K562 (cell line): ENCODE data around the gene SLC31A1. TPM values are rescaled to one million over a fixed set of nuclear protein-coding genes. Genes with fewer than 3 reads are reported as not detected.

Experiments
- HEY1 ChIP-seq: fragments of 250-450 bp; sonication (Bioruptor Pico); IDR thresholded peaks from 2 replicates; pipeline ENCODE4 v1.5.0; 2020; ENCODE audit warnings: mild to moderate bottlenecking, moderate library complexity, borderline replicate concordance
- IRF1 ChIP-seq: sonication (generic); formaldehyde crosslinking; IDR thresholded peaks from 2 replicates; pipeline ENCODE4 v1.8.0; 2022; ENCODE audit warnings: missing genetic modification reagents, mild to moderate bottlenecking, borderline replicate concordance
- MCM5 ChIP-seq: fragments of 450-650 bp; IDR thresholded peaks from 2 replicates; pipeline ENCODE4 v1.6.1; 2016; ENCODE audit warnings: low read depth
- MLLT1 ChIP-seq, 2 experiments: fragments of 450-650 bp; IDR thresholded peaks; 2 replicates each; pipeline ENCODE4 v1.6.1; 2016
- MTA3 ChIP-seq: fragments of 450-650 bp; formaldehyde crosslinking; IDR thresholded peaks from 2 replicates; pipeline ENCODE4 v1.6.1; 2017; ENCODE audit warnings: mild to moderate bottlenecking, borderline replicate concordance
- POLR2B ChIP-seq: fragments of 450-650 bp; IDR thresholded peaks from 2 replicates; pipeline ENCODE4 v1.6.1; 2018; ENCODE audit warnings: low read depth; ENCODE audit not compliant: partially characterized antibody
- POU5F1 ChIP-seq: fragments of 150-350 bp; IDR thresholded peaks from 2 replicates; pipeline ENCODE4 v1.6.1; 2014; ENCODE audit warnings: borderline replicate concordance, low read length, low read depth, mild to moderate bottlenecking; ENCODE audit not compliant: partially characterized antibody
- RAD51 ChIP-seq: fragments of 450-650 bp; IDR thresholded peaks from 2 replicates; pipeline ENCODE4 v1.7.1; 2016; ENCODE audit warnings: low read depth, mild to moderate bottlenecking, borderline replicate concordance
- RUNX1 ChIP-seq: sonication (generic); IDR thresholded peaks from 2 replicates; pipeline ENCODE4 v1.6.1; 2016; ENCODE audit warnings: antibody characterized with exemption, low read depth
- SAFB ChIP-seq: fragments of 200-400 bp; formaldehyde crosslinking; IDR thresholded peaks from 2 replicates; pipeline ENCODE4 v1.6.1; 2017; ENCODE audit warnings: low read depth, low read length, borderline replicate concordance
- SAP30 ChIP-seq: fragments of 200-600 bp; sonication (generic); IDR thresholded peaks from 2 replicates; pipeline ENCODE4 v1.6.1; 2012; ENCODE audit warnings: borderline replicate concordance, low read depth, mild to moderate bottlenecking, moderate library complexity, low read length, control low read depth, inconsistent platforms; ENCODE audit not compliant: insufficient read depth, poor library complexity, severe bottlenecking
- VEZF1 ChIP-seq: fragments of 200-800 bp; sonication (Bioruptor generic); IDR thresholded peaks from 2 replicates; pipeline ENCODE4 v1.6.1; 2017; ENCODE audit warnings: missing genetic modification characterization, missing compliant biosample characterization
- ZBTB34 ChIP-seq: fragments of 250-450 bp; sonication (Bioruptor Pico); IDR thresholded peaks from 2 replicates; pipeline ENCODE4 v1.8.0; 2021; ENCODE audit warnings: mild to moderate bottlenecking, moderate library complexity
- ZEB2 ChIP-seq: fragments of 450-650 bp; IDR thresholded peaks from 2 replicates; pipeline ENCODE4 v1.6.1; 2016
- ZFP1 ChIP-seq: fragments of 450-650 bp; formaldehyde crosslinking; IDR thresholded peaks from 2 replicates; pipeline ENCODE4 v1.4.0; 2020; ENCODE audit warnings: mild to moderate bottlenecking, mixed read lengths
- ZNF57 ChIP-seq: fragments of 450-650 bp; formaldehyde crosslinking; IDR thresholded peaks from 2 replicates; pipeline ENCODE4 v1.4.0; 2020; ENCODE audit warnings: mild to moderate bottlenecking, moderate library complexity
- ZNF668 ChIP-seq: fragments of 250-450 bp; sonication (Bioruptor Pico); IDR thresholded peaks from 2 replicates; pipeline ENCODE4 v1.8.0; 2022; ENCODE audit warnings: mild to moderate bottlenecking, inconsistent platforms
- ZNF707 ChIP-seq: fragments of 250-450 bp; sonication (Bioruptor Pico); conservative IDR thresholded peaks from 2 replicates; pipeline ENCODE4 v1.8.0; 2022; ENCODE audit warnings: inconsistent platforms, mild to moderate bottlenecking, moderate library complexity
- polyA plus RNA-seq, 8 experiments: library from polyadenylated mRNA; depleted of rRNA in 4 of 8; stranded (reverse) in 5 of 8; unstranded in 3 of 8; fragments of >200 nt; fragmentation: Nextera tagmentation in 2 of 8; fragmentation: Illumina TruSeq in 1 of 8; extraction: Ambion mirVana in 2 of 8; extraction: Trizol in 1 of 8; gene quantifications; 2 replicates each; pipeline versions ENCODE4 v1.2.1 to v1.2.3, GENCODE V29; 2011 to 2014; ENCODE audit warnings: inconsistent platforms in 1 of 8, missing spikeins in 1 of 8
- total RNA-seq, 7 experiments: library from RNA; depleted of rRNA in 6 of 7; stranded (reverse); fragments of >200 nt in 6 of 7; fragmentation: Illumina TruSeq in 2 of 7; extraction: Trizol in 2 of 7; gene quantifications; 2 replicates each; pipeline versions ENCODE4 v1.2.1 to v1.2.3, GENCODE V29; 2011 to 2021; ENCODE audit warnings: low replicate concordance in 1 of 7
- TF ChIP-seq, protein P1 (sequence below), 2 experiments: fragments of 450-650 bp; conservative IDR thresholded peaks; 2 replicates each; pipeline ENCODE4 v1.6.1; 2017; ENCODE audit warnings: mild to moderate bottlenecking in 2 of 2, moderate library complexity in 2 of 2

SLC31A1 gene
- total and polyA plus RNA-seq, 9 of the 15 experiments (the other 6 are each of a cell fraction or from before 2014, with no cell fraction given) = 15.4 to 40.7 (median 25.9) TPM

- no peak for TF ChIP-seq MLLT1 (IDR thresholded peaks at IDR 0.05)
- no peak for TF ChIP-seq MCM5
- TF ChIP-seq ZFP1 (CRISPR knock-in tag) = no peak
- peak; percentile 98 for TF ChIP-seq POLR2B
- no peak for TF ChIP-seq ZNF707 (CRISPR knock-in tag)
- TF ChIP-seq VEZF1 = peak; percentile 85
- TF ChIP-seq MTA3 = peak; percentile 56; the same call in 1 of the 2 replicates
- TF ChIP-seq ZBTB34 = no peak
- TF ChIP-seq RUNX1 = no peak
- TF ChIP-seq HEY1 (CRISPR knock-in tag) = no peak
- TF ChIP-seq POU5F1 = peak; percentile 52
- peak; percentile 70 for TF ChIP-seq SAP30
- no peak for TF ChIP-seq SAFB
- no peak for TF ChIP-seq IRF1
- TF ChIP-seq RAD51 = no peak
- TF ChIP-seq ZNF668 (CRISPR knock-in tag) = no peak
- TF ChIP-seq, protein P1, sequence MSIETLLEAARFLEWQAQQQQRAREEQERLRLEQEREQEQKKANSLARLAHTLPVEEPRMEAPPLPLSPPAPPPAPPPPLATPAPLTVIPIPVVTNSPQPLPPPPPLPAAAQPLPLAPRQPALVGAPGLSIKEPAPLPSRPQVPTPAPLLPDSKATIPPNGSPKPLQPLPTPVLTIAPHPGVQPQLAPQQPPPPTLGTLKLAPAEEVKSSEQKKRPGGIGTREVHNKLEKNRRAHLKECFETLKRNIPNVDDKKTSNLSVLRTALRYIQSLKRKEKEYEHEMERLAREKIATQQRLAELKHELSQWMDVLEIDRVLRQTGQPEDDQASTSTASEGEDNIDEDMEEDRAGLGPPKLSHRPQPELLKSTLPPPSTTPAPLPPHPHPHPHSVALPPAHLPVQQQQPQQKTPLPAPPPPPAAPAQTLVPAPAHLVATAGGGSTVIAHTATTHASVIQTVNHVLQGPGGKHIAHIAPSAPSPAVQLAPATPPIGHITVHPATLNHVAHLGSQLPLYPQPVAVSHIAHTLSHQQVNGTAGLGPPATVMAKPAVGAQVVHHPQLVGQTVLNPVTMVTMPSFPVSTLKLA (conservative IDR thresholded peaks at IDR 0.05) = peak; percentile 85 to 92
- TF ChIP-seq ZNF57 (CRISPR knock-in tag) = no peak
- TF ChIP-seq ZEB2 = no peak
Measured at GRCh38 chr9:113275157-113276131, 54.1 kb downstream of the SLC31A1 start, which contains the start of the genes CDC26 and PRPF4 (continued).
